Head of caudate nucleus (tissue), 42 donors: ENCODE results near the gene KIAA1958.
"Not testable (repeated sequence)": the region's sequence is repeated elsewhere in the genome, so short reads cannot be mapped to it uniquely, and the experiment has no call there.

Experiments
- DNase-seq, 42 donors: peaks; one replicate each; pipeline versions ENCODE4 v3.0.0 to v3.0.0-alpha.2; 2020 to 2021; ENCODE audit warnings: mixed read lengths in 7 of 42
- intact Hi-C: fragments of 100-400 bp; cut with DNase I; formaldehyde crosslinking; loops from one replicate; pipeline ENCODE4 v1.15.0; 2022

Gene KIAA1958

DNA sequence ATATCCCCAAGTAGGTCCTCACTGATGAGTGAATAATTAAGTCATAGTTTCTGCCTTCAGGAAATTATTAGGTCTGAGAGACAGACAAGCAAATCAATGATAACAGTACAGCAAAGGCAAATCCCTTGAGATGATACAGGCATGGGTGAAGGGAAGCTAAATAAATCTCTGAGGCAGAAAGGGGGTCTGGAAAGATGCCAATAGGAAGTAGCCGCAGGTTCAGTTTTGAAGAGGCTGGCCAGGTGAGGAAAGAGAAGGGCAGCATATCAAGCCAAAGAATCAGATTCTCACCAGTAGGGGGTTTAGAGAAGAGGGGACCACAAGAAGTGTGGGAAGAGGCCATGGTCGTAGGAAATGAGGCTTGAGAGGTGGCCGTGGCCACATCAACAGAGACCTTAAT is 85.8 kb downstream of the KIAA1958 start:
- DNase-seq = no peak
- intact Hi-C loops = no loop called here

DNA sequence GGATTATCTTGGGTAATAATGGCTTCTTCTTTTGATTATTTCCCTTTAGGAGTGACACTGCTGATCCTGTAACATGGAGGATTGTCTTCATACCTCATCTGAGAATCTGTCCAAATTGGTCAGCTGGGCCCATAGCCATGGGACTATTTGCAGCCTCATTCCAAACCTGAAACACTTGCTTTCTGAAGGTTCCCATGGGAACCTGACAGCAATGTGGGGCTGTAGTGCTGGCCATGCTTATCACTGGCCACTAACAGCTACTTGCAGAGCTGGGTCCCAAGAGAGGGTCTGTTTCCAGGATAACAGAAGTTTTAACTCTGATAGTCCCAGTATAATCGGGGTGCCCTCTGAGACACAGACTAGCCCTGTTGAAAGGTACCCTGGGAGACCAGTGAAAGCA is 87.4 kb downstream of the KIAA1958 start:
- intact Hi-C loops = no loop called here
- no peak for DNase-seq

DNA sequence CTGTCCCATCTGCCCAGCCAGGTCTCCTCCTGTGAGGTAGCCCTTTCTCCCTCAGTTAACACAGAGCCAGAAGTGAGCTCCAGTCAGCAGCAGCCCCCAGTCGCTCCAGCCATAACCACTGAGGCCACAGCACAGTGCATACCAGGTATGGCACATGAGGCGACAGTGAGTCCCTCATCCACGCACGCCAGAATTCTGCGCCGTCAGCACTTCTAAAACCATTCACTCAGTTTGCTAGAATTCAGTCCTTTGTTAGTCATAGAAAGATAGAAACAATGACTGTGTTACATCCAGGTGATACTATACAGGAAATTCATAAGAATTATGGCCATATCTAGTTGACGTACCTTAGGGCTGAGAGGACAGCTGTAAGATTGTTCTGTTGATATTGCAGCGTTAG is 88.5 kb downstream of the KIAA1958 start:
- intact Hi-C loops = no loop called here
- no peak for DNase-seq

DNA sequence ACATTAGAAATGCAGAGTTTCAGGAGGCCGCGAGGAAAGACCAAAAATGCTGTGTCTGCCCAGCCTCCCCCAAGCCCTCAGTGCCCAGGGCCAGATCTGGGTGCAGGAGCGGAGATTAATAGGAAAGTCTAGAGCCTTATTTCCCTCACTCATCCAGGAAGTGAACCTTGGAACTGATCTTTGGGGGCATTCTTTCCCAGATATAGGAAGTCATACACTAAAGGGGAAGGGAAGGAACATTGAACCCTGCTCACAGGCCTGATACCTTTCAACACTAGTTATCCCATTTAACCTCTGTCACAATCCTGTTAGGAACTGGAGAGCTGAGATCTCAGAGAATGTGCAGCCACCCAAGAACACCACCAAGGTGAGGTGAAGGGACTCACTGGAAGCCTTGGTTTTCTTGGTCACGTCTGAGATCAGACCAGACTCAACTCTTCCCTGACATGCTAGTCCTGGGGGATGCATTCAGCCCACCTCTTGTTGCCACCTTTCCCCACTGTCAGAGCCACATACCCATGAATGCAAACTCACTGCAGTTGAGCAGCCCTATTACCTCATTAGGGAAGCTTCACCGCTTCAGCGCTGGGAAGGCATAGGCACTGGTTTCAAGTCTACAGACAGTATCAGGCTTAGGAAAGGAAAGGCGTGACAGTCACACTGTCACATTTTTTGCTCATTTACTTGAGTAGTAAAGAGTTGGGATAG is 95.0 kb downstream of the KIAA1958 start:
- no peak for DNase-seq
- intact Hi-C loops = no loop called here

DNA sequence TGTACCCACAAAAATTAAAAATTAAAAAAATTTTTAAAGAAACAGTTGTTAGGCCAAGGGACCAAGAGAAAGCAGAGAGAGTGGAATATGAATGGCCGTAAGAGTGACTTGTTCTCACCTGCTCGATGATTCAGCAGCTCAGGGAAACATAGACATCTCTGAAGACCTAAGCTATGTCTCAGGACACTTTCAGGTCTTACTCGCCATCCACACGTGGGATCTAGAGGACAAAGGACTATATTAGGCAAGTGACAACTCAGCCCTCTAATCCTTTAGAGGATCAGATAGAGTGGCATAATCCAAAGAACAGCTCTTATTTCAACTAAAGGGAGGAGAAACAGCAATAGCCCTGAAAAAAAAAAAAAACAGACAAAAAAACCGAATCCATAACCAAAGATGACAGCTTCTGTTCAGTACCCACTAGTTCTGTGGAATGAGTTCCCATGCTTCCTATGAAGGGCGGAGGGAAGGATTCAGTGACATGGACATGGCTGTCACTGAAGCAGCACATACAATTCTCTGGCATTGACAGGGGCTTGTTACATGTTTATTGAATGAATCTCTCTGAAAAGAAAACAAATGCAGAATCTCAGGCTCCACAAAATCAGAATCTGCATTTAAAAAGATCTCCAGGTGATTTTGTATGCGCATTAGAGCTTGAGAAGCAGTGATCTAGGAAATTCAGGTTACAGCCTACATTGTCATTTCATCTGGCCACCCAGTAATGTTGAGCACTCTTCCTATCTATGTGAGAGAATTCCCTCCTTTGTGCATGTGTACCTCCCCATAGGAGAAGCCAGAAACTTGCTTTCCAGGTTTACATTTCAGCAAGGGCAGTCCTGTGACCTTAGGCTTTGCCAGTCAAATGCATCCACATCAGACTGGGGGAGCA is 96.0 kb downstream of the KIAA1958 start:
- intact Hi-C loops = no loop called here

DNA sequence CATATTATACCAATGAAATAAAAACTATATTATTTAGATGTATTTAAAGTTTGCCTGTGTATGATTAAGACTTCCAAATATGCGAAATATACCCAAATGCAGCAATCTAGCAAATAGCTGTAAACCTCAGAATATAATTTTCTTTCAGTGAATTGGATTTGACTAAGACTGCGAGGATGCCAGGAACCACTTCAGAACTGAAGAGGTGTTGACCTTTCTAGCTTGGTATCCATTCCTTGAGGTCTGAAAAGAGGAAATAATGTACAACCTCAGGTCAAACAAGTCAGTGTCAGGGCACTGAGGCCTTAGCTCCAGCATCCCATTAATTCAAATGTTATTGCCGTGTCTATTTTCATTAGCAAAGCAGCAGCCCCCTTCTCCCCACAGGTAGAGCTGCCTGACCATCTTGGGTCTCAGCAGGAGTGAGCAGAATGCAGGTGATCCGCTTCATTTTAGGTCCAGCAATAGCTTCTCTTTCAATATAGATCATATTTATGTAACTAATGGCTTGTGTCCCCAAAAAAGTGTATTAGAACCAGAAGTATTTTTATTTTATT is 100.0 kb downstream of the KIAA1958 start:
- intact Hi-C loops = no loop called here

More for the DNA sequence above, 96.0 kb downstream of the KIAA1958 start:
- no peak for DNase-seq

DNA sequence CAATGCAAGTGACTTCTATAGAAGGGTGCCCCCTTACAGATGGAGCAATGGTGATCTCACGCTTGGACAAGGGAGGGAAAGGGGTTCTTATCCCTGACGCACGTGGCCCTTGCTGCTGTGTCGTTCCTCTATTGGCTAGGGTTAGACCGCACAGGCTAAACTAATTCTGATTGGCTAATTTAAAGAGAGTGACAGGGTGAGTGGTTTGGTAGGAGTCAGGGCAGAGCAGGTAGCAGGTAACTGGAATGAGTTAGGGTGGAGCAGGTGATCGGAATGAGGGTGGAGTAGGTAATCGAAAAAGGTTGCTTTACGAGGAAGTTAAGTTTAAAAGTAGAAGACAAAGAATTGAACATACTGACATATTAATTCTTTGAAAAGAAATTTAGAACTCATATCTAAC is 105.2 kb downstream of the KIAA1958 start:
- DNase-seq, intact Hi-C loops: not testable (repeated sequence)

More for the DNA sequence above, 100.0 kb downstream of the KIAA1958 start:
- DNase-seq = no peak

DNA sequence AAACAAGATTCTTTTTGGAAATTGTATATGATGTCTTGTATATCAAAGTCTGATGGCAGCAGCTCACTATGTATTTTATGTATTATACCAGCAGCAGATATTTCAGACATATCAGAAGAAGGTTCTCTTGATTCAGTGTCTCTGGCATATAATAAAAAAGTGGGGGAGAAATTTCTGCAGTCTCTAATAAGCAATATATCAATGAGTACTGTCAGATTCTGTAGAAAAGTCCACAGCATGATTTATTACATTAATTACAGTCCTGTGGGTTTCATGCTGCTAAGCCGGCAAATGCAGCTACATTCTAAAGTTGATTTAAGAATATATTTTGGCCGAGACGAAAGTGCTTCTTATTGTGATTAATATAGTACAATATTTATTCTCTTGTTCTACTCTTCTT is 113.1 kb downstream of the KIAA1958 start:
- intact Hi-C loops = no loop called here
- no peak for DNase-seq

DNA sequence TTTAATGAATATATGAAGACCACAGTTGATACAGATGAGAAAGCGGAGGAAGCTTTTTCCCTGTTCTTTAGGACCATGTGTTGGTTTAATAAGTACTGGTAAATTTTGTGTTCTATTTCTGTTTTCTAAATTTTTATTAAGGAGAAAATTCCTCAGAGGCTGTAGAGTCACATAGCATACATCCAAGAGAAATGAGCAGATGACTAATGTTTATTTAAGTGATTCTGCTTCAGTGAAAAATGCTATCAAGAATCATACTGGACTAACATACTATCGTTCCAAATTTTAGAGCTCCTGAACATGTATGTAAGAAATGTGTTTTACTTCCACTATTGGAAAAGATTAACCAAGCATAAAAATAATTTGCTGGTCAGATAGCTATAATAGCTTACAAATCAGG is 115.0 kb downstream of the KIAA1958 start:
- no peak for DNase-seq
- intact Hi-C loops = no loop called here

DNA sequence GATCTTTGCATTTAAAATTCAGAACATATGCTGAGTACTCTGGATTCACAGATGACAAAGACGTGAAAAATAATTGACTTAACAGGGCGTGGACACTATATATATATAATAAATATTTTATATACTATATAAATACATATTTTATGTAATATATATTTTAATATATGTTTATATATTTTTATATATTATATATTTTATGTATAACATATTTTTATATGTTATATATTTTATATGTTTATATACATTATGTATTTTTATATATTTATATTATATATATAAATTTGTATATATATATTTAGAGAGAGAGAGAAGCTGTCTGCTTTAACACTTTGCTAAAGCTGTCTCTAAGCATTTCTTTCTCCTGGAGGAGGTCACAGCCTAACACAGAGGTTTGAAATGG is 118.2 kb downstream of the KIAA1958 start:
- DNase-seq = no peak
- intact Hi-C loops = no loop called here

DNA sequence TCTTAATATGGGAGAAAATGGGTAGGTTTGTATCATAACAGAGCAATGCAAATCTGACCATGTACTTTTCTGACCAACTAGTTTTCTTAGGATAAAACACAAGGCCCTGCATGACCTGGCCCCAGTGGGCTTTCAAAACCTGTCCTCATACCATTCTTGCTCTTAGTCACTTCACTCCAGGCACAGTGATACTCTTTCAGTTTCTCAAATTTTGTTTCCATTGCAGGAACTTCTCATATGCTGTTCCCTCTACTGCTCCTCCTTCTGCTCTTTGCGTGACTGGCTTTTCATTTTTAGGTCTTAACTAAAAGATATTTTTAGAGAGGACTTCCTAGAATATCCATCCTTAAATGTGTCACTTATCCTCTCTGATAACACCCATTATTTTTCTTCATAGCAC is 118.9 kb downstream of the KIAA1958 start:
- DNase-seq = no peak
- intact Hi-C loops = no loop called here

DNA sequence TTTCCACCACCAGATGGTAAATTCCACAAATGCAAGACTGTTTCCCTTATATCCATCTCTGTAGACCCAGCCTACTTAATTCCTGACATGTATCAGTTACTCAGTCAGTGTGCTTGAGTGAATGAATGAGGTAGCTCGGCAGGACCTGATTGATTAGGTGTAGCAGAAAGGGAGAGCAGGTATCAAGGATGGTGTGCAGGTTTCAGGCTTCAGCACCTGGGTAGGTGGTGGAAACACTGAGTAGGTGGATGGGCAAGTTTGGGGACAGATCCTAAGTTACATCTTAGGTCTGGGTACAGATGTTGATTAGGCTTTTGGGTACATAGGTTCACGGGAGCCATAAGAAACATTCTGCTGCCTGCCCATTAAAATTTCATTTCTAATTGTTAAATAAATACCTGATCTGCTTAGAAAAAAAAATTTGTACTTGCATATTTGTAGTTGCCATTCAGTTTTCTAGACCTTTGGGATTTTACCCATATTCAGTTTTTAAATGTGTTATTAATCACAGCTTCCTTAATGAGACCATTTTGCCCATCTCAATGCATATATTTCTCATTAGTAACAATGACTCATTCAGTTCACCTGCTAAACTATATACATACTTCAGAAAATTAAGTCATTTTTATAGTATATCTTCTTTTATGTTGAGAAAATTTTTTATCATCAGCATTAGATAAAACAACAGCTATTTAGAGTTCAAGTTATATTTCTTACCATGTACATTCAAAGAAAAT is 119.5 kb downstream of the KIAA1958 start:
- intact Hi-C loops = no loop called here
- no peak for DNase-seq

DNA sequence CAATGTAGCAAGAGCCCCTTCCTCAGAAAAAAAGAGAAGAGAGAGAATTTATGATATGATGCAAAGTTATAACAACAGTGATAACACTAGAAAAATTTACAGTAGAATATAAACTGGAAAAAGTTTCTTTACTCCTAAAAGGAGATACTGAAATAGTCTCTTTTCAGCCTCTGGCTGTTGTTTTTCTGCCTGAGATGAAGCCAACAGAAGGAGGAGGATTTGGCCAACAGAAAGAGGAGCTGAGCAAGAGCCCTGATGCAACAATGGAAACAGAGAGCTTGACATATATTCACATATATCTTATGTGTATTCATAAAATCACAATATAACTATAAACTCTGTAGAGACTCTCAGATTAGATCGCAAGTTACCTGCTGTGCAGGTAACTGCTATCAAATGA is 122.2 kb downstream of the KIAA1958 start:
- DNase-seq = no peak
- intact Hi-C loops = no loop called here

DNA sequence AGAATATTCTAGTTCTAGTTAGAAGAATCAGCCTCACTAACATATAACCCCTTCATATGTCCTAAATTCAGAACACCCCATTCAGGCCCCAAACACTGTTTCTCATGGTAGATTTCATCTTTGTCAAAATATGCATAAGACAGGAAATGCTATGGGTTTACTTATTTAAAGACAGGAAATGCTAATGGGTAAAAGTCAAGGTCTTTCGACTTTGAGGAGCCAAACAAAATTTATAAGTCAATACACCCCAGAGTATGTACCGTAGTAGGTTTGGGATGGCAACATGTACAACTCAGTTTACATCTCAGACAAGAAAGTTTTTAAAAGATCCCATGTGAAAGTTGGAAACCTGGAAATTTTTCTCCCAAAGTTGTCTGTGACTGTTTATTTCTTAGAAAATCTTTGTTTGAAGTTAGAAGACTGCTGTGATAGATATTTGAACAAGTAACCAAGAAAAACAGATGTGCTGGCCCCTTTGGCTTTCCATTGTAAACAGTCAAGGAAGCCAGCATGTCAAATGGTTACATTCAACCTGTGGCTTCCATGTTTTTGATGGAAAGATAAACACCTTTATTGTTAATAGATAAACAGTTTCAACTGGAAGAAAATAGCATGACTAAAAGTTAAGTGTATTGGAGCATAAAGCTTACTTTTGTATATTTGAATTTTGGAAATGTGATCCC is 129.1 kb downstream of the KIAA1958 start:
- intact Hi-C loops = no loop called here
- no peak for DNase-seq

DNA sequence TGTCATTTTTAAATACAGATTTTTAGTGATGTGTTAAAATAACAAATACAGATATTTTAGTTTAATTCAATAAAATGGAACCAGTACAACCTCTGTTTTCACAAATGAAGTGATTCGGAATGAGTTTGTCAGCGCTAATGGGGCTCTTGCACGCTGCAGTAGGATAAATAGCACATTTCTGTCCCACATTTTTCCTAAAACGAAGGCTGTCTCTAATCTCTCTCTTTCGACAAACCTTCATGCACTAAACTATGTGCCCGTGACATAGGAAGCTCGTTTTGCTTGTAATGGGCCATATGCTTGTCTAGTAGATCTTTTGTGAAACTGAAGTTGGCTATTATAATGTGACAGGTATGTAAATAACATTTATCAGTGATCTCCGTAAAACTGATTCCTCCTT is 130.7 kb downstream of the KIAA1958 start:
- no peak for DNase-seq
- intact Hi-C loops = no loop called here

DNA sequence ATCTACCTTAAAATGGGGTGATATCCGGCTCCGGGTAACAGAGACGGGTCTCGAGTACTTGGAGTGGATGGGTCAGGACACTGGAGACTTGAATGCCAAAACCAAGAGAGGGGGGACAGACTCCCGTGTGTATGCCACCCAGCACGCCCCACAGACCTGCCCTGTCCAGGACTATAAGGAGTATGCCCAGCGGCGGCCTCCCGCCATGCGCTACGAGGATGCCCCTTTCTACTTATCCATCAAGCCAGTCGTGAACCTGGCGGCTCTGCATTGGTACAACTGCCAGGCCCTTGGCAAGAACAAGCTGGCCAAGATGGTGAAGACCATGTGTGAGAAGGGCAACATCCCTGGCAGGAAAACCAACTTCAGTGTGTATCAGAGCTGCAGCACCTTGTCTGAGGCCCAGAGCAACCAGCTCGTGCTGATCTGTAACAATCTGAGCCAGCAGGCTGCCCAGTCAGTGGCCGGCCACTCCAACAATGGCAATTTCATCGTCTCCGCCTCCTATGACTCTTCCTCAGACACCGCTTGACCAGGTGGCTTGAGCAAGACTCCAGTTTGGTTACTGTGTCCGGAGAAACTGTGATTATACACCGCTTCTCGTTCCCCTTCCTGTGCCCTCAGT is 131.9 kb downstream of the KIAA1958 start:
- no peak for DNase-seq
- intact Hi-C loops = no loop called here

DNA sequence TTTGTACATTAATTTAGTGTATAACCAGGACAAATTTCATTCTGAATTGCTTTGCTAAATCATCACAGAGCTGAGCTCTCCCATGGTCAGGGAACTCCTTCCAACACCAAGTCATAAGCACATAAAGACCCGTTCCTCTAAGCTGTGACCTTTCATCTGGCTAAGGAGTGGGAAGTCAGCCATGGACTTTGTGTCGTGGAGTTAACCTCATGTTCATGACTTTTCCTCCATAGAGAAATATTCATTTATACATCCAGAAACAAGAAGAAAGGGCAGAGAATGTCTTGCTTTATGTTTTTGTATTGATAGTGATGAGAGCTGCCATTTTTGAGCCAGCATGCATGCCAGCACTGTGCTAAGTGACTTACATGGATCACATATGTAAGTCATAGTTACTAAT is 133.8 kb downstream of the KIAA1958 start:
- intact Hi-C loops = no loop called here
- no peak for DNase-seq

DNA sequence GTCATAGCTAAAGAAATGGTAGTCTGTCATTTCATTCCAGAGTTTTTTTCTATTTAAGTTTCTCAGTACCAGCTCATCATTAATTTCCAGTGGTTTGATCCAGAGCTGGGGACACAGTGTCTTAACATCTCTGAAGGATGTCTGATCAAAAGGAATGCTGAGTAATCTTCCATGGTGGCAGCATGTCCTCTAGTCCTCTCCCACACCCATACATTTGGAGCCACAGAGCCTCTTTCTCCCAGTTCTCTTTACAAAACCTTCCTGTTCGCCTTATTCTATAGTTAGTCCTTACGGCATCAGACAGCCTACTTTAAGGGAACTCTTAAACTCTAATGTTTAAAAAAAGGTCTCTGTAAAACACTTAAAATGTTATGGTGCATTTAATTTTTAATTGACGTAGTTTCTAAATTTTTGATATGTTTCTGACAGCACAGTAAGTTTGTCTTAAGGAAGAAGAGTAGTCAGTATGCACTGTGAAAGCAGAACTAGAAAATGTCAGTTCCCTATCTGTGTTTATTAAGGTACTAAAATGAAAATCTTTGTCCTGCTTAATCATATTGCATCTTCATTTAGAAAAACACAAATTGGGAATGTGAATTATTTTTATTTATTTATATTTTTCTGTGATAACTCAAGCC is 134.5 kb downstream of the KIAA1958 start:
- DNase-seq = no peak
- intact Hi-C loops = no loop called here
